HG02852 (cell line): ENCODE data around the gene RUNDC3A.

Experiments
- ATAC-seq: cut with Tn5 transposase; IDR thresholded peaks from one replicate; pipeline ENCODE4 v1.9.1; 2021; ENCODE audit warnings: mild to moderate bottlenecking, moderate library complexity; ENCODE audit not compliant: unreplicated experiment

RUNDC3A gene

DNA sequence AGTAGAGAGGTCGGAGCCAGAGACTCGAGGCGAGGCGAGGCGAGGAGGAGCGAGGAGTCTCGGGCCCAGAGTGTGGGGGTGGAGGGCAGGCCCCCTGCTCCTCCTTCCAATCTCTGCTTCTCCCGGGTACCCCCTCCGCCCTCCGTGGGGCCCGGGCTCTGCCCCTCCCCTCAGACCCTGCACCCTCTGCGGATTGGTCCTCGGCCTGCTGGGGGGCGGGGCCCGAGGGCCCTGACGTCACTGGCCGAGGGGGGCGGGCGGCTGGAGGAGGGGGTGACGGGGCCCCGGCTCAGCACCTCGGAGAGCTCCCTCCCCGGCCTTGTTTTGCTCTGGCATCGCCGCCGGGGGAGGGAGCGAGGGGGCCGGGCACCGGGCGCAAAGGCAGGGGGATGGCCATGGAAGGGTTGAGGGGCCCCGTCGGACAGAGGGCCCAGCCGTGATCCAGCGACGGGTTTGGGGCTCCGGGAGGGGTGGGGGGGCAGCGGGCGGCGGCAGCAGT lies at the start of gene RUNDC3A:
TSS of gene RUNDC3A (plus strand) at position 282 of the 499 bp plus-strand sequence. CDS start 232 bp downstream, outside the sequence.
- no peak for ATAC-seq

DNA sequence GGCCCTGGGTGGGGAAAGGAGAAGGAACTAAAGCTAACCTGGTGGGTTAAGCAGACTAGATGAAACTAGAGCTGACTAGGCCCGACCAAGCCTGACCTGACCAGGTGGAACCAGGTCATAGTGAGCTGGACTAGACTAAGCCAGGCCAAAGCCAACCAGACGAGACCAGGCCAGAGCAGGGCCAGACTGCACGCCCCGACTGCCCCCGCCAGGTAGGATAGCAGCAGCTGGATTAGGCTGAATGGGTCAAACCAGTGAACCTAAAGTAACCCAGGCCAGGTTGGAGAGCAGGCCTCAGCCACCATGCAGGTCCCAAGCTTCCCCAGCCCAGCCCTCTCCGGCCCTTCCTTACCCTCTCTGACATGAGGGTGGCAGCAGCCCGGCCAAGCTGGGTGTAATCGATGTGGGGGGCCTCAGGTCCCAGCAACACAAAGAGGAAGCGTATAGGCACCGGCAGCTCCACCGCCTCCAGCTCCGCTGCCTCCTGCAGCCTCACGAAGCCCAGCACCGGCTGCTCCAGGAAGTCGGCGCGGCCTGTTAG lies 49.5 kb upstream of the RUNDC3A start:
- no peak for ATAC-seq

DNA sequence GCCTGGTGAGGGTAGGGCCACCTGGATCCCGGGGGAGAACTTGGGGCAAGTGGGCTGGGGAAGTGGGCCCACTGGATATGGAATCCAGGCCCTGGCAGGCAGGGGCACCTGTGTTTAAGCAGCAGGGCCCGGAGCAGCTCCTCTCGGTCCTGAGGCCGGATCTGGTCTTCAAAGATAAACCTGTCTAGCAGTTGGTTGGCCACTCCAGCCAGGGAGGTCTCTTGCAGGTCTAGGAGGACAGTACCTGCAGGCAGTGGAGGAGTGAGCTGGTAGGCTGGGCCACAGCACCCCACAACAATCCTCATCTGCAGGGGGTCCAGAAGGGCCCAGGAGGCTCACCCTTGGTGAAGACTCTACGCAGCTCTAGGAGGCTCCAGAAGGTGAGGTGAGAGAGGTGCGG lies 48.1 kb upstream of the RUNDC3A start:
- no peak for ATAC-seq

DNA sequence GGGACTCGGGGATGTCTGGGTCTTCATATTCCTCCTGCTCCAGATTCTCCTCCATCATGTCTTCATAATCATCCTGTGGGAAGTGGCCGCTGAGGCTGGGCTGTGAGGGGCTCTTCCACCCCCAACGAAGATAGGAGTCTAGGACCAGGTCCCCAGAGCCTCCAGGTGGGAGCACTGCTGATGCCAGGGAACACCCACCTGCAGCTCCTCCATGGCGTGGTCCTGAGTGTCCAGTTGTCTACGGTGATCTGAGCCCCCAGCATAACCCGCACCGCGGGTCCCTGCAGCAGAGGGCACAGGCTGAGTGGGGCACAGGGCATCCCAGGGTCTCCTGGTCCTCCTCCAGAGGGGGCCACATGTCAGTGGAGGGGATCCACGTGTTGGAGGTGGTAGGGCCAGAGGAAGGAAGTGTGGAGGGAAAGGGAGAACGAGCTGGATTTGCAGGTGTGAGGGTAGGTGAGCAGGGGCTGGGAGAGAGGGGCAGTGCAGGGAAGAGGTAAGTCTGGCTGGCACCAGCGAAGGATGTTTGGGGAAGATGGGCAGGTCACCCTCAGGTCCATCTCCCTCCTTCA lies 45.7 kb upstream of the RUNDC3A start:
- ATAC-seq, result no peak

DNA sequence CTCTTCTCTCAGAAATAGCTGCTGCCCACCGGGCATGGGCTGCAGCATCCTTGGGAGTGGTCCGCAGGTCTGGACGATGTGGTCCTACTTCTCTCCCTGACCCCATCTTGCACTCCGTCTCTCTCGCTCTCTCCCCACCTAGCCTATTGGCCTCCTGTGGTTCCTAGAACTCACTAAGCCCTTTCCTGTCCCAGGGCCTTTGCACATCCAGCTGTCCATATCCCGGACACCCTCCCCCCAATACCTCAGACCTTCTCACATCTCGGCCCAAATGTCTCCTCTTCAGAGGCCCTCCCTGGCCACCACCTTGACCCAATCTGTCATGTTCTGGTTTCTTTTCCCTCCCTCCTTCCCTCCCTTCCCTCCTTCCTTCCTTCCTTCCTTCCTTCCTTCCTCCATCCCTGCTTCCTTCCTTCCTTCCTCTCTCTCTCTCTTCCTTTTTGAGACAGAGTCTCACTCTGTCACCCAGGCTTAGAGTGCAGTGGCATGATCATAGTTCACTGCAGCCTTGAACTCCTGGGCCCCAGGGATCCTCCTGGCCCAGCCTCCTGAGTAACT lies 45.0 kb upstream of the RUNDC3A start:
- ATAC-seq, result no peak

DNA sequence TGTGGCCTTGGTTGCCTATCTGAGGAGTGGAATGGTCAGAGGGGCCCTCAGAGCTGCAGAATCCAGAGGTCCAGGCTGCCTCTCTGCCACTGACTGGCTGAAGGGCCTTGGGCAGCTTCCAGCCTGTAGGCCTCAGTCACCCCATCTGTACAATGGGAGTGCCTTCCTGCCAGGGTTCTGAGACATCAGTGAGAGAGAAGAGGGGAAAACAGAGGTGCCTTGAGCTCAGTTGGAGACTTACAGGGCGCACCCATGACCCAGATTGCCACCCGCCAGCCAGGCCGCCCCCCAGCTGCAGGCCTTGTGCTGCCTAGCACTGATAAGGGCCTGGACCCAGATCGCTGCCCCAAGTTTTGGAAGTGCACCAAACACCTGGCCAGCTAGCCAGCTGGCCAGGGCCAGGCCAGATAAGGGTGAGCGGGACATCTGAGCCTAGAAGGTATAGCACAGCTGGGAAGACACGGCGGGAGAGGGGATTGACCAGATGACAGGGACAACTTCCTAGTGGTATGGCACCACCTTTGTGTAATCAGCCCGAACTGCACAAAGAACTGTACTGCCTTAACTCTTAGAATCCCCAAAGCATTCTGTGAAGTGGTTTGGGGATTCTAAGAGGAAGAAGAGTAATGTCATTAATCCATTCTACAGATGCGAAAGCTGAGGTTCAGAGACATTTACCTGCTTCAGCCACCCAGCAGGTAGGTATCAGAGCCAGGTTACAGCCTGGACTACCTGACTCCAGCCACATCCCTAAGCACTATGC lies 41.8 kb upstream of the RUNDC3A start:
- ATAC-seq, result no peak

DNA sequence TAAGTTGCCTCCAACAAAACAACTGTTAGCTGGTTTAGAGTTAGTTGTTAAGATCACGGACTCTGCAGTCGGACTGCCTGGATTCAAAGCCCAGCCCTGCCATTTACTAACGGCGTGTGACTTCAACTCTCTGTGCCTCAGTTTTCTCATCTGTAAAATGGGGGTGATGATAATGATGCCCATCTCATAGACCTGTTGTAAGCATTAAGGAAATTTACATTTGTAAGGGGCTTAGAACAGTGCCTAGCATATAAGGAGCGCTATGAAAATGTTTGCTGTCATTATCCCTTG lies 41.3 kb upstream of the RUNDC3A start:
- ATAC-seq, result no peak

DNA sequence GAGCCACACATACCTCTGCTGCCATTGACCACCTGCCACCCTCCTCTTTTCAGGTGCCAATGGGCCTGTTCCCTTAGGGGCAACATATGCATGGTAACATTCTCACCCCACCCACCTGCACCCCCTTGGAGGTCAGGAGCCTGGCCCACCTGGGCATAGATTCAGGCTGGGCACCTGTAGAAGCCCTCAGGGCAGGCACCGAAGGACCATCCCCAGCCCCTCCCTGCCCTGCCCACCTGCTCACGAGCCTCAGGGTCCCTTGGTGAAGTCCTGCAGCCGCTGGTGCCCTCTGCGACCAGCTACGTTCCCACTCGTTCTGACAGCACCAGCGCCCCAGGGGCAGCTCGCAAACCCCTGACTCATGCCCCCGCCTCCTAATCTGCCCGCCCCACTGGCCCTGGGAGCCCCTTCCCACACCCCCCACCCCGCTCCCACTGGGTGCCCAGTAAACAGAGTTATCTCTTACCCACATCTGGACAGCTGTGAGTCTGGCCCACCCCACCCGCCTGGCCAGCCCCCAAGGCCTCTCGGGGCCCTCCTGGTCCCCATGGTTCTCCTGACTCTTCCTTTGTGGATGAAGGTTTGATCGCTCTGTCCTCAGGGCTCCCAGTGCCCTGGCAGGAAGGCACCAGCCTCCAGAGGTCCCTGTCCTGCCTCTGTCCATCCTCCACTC lies 40.4 kb upstream of the RUNDC3A start, which contains the start of gene SLC4A1:
TSS of gene SLC4A1 (minus strand) at position 318 of the 673 bp plus-strand sequence. CDS start 5,269 bp downstream, outside the sequence.
- no peak for ATAC-seq

DNA sequence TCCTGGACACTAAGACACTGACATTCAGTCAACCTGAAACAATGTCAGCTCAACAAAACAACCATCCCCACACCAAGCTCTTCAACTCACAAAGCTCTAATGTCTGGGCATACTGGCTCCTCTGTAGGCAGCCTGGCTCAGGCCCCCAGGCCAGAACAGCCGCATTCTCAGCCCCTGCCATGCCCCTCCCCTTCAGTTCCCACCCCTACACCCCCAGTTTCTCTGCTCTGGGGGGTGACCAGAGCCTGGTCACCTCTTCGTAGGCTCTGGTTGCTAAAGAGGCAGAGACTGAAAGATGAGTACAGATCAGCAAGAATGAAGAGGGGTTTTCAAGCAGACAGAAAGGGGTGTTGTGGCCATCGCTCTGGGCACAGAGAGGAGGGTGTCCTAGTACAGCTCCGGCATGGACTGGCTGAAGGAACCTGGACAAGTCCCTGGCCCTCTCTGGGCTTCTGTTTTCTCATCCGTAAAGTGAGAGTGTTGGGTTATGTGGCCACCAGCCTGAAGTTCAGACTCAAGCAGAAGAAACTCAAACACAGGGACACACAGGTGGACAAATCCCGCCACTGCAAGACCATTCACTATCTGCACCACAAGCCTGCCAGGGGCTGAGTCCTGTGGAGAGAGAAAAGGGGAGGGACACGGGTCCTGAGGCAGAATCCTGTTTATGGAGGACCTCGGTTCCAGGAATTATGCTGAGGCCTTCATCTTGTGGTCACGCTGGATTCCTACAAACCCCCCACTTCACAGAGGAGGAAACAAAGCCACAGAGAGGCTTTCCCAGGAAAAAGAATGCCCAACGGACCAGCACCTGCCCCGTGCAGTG lies 39.5 kb upstream of the RUNDC3A start:
- ATAC-seq, result no peak

DNA sequence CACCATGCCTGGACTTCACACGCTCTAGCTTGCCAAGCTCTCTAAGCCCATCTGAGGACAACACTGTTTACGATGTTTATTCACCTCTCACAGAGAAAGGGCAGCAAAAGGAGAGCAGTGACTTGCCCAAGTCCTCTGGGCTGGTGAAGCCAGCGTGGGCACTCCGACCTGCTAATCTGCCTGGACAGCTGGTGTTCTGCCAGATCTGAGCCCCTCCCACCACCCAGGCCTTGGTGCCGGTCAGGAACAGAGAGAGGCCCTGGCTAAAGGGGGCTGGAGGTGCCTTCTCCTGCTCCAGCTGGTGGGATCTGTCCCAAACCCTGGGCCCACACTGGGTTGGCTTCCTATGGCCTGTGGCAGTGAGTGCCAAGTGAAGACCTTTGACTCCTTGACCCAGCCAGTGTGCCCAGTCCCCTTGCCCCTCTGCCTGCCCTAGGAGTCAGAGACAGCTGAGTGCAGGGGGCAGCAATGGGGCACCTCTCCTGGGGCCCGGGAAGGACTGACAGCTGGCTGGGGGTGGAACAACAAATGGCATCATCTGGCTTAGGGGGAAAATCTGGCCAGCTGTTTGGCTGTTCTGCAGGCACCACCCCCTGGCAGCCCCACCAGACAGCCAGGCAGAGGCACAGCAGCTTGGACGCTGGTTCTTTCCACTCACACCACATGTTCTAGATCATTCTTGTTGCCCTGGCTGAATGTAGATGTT lies 38.7 kb upstream of the RUNDC3A start:
- ATAC-seq, result no peak

DNA sequence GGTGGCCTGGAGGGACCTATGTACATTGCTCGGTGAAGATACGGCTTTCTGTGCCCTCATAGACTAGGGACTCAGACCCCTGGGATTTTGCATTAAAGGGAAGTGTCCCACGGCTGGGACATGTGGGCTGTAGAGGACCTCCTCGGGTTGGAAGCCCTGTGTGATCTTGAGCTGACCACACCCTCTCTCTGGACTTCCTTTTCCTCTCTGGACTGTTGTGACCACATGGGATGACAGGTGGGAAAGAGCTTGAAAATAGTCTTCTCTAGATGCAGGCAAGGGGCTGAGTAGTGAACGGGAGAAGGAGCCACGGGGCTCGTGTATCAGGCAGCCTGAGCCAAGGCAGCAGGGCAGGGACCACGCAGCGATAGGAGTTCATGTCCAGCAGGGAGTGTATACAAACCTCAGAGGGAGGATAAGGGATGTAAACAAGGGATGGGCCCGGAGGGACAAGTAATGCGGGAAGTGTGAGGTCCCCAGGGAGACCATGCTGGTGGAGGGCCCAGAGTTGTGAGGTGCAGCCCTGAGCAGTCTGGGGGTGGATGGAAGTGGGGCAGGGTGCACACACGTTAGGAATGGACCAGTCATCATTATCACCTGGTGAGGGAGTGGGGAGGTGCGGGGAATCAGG lies 36.0 kb upstream of the RUNDC3A start:
- no peak for ATAC-seq

DNA sequence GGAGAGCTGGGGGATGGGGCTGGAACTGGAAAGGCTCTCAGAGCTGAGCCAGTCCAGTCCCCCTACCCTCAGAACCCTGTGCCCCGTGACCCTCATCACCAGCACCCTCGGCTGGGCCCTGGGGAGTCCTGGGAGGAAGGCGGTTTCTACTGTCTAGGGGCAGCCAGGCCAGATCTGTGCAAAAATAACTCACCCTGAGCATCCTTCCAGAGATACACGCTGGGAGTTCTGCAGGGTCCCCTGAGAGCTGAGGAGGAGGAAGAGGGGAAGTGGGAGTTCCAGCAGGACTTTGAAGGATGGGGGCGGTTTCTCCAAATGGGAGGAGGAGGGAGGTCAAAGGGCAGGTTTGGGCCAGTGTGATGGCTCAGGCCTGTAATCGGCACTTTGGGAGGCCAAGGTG lies 35.4 kb upstream of the RUNDC3A start:
- ATAC-seq, result no peak

DNA sequence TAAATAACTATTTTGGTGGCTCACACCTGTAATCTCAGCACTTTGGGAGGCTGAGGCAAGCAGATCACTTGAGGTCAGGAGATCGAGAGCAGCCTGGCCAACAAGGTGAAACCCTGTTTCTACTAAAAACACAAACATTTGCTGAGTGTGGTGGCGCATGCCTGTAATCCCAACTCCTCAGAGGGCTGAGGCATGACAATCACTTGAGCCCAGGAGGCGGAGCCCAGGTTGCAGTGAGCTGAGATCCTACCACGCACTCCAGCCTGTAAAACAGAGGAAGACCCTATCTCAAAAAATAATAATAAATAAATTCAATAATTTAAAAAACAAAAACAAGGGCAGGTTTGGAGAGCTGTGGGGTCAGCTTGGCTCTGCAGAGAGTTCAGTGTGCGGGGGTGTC lies 34.8 kb upstream of the RUNDC3A start:
- ATAC-seq, result no peak

DNA sequence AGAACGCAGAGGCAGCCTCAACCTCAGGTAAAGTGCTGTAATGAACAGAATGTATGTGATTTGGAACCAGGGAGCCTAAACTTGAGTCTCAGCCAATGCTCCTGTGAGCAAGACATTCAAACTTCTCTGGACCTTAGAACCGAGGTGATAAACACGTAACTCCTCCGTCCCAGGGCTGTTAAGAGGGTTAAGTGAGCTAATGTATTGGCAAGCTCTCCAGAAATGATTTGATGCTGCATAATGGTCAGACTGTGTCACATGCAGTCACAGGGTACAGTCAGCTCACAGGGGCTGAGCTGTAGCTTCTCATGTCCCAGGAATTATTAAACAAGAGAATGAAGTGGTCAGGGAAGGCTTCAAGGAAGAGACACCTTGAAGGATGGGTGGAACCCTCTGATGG lies 30.4 kb upstream of the RUNDC3A start:
- ATAC-seq, result no peak

DNA sequence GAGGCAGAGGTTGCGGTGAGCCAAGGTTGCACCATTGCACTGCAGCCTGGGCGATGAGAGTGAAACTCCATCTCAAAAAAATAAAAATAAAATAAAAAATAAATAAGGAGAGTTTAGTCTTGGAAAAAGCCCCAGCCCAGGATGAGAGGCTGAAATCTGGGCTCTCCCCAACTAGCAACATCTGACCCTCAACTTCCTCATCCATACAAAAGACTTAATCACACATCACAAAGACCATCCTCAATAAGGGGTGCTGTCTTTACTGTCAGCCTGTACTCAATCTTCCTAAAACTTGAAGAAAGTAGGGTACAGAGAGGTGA lies 29.1 kb upstream of the RUNDC3A start:
- ATAC-seq, result no peak

DNA sequence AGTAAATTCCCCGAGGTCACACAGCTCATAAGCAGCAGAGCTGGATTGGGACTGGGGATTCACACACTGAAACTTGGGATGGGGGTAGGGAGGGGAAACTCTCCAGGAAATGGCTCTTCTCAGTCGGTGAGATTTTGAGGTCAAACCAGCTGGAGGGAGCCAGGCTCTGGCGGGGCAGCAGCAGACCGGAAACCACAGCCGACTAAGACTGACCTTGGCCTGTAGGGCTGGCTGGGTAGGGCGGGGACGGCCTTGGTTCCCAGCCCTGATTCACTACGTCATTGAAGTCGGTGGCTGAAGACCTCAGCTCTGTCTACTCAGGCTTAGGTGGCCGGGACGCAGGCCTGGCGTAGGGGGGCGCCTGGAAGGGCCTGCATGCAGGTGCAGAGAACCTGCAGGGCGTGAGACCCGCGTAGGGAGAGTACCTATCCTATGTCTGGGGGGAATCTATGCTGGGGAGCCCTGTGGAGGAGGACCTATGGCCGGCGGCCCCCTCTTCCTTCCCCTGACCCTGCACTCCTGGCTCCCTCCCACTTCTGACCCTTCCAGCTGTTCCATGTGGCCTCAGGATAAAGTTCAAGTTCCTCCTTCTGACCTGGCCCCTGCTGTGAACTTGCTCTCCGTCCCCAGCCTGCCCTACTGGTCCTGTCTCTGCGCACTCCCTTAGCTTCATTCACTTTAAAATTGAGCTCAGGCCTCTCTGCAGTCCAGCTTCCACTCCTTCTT lies 28.6 kb upstream of the RUNDC3A start:
- ATAC-seq, result peak; percentile 74

DNA sequence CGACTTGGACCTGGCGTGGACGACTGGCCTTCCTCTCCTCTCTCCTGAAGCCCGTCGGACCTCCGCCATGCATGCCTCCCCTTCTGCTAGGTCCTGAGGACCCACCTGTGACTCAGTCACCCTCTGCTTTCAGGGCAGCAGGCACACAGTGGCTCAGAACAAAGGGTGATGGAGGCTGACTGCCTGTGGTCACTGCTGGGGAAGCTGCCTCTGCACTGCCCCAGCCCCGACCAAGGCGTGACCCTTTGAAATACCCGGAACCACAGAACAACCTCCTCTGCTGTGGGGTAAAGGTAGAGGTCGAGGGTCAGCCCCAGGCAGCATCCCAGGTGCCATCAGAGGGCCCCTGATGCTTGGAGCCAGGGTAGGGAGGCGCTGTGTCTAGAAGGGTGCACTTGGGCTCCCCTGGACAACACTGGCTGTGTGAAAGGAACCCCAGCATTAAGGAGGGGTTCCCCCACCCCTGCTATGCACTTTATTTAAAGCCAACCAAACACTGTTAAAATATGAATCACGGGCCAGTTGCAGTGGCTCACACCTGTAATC lies 27.9 kb upstream of the RUNDC3A start:
- no peak for ATAC-seq

DNA sequence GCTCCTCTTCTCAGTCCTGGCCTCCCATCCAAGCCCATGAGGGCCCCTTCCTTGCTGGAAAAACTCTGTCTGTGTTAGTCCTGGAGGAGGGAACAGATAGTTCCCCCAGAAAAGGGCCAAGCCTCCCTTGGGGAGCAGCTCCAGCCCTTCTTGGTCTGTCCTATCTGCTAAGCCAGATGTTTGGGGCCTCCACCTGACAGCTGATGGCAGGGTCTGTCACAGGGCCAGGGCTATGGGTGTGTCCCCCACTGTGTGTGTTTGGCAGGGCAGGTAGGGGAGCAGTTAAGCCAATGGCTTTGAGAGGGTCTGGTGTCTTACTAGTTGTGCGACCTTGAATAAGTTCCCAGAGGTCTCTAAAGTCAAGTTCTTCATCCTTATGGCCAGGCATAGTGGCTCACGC lies 26.8 kb upstream of the RUNDC3A start:
- ATAC-seq, result no peak

DNA sequence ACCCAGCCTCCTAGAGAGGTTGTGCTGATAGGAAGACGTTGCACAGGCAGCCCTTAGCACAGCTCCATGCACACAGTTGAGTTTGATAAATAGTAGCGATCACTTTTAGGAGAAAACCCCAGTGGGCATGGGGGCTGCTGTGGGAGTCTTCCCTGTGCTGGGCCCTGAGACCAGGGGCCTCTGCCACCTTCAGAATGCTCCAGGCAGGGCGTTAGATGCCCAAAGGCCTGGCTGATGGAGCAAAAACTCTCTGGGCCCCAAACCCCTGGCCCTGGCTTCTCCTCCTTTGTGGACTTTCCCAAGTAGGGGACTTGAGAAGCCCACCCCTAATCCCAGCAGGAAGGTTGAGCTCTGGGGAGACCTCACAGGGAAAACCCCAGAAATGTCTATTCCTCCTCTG lies 26.1 kb upstream of the RUNDC3A start:
- no peak for ATAC-seq
